ENCODE results near the gene ENTHD1.

DNA sequence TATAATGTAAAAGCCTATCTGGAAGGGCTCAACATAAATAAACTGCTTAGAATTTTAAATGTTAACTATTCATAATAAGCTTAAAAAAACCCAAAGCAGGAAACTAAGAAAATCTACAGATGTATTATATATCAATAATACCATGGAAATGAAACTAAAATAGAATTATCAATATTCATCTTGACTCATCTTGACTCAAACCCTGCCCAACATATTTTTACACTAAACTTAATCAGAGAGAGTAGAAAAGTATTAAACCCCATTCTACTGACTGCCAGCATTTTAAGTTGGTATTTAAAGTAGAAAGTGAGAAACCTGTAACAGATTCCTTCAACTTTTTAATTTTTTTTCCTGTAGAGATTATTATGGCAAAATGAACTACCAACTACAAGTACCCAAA lies 149.2 kb downstream of the ENTHD1 start:
- TF ChIP-seq NFRKB (IDR thresholded peaks at IDR 0.05), result no peak
- TF ChIP-seq TARDBP (IDR thresholded peaks at IDR 0.05), result no peak
- TF ChIP-seq FOXK2 (IDR thresholded peaks at IDR 0.05), result no peak
- TF ChIP-seq ELF4 (IDR thresholded peaks at IDR 0.05), result no peak
- TF ChIP-seq FOXM1 (IDR thresholded peaks at IDR 0.05; ENCODE audit: borderline replicate concordance), result no peak
- no peak for TF ChIP-seq FOXA1 (IDR thresholded peaks at IDR 0.05)
- TF ChIP-seq SUZ12 (IDR thresholded peaks at IDR 0.05), result no peak
- no peak for TF ChIP-seq SP1 (IDR thresholded peaks at IDR 0.05)
- TF ChIP-seq ZNF384 (IDR thresholded peaks at IDR 0.05), result no peak

Measured in HEK293T (cell line).